Activated naive CD4-positive, alpha-beta T cell treated with anti-CD3 and anti-CD28 coated beads, Interleukin-2, amount 10 ng/mL, durations not matched to agents 7 days and 5 days (primary cell): ENCODE results near the gene SPRED2.
"Not testable (repeated sequence)": the region's sequence is repeated elsewhere in the genome, so short reads cannot be mapped to it uniquely, and the experiment has no call there.

Experiments used
- CTCF ChIA-PET: fragments of 350-600 bp; sonication (Branson Sonifier 250); formaldehyde crosslinking; loops from one replicate; lab custom pipeline; 2021; ENCODE audit warnings: antibody characterized with exemption; lab: Charles Lee
- DNase-seq: peaks from one replicate; pipeline ENCODE4 v3.0.0-alpha.2; 2020
- H3K27ac Mint-ChIP-seq: one replicate; pipeline ENCODE4 v1.8.0; 2021; ENCODE audit warnings: mild to moderate bottlenecking, moderate library complexity, mixed read lengths
- H3K27me3 Mint-ChIP-seq: one replicate; pipeline ENCODE4 v1.8.0; 2021; ENCODE audit warnings: mild to moderate bottlenecking, mixed read lengths
- H3K36me3 Mint-ChIP-seq: one replicate; pipeline ENCODE4 v1.8.0; 2021; ENCODE audit warnings: mixed read lengths
- H3K4me1 Mint-ChIP-seq: one replicate; pipeline ENCODE4 v1.8.0; 2021; ENCODE audit warnings: mixed read lengths
- H3K4me3 Mint-ChIP-seq: one replicate; pipeline ENCODE4 v1.8.0; 2021; ENCODE audit warnings: mild to moderate bottlenecking, moderate library complexity, mixed read lengths
- H3K9me3 Mint-ChIP-seq: one replicate; pipeline ENCODE4 v1.8.0; 2021; ENCODE audit warnings: mixed read lengths

Gene SPRED2

DNA sequence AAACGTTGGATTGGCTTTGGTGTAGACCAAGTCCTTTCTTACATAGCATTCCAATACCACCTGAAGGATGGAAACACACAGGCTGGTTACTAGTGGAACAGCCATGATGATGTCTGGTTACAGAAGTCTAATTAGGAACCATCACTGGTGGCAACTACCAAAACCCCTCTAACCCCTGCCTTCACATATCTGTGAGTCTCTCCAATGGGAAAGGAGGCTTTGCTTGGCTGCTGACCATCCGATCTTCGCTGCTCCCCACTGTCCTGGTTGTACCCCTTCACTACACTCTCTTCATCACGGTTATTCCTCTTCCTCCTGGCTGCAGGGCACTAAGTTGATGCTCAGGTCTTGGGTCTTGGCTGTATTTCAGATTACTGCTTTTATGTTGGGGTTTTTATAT lies 97.7 kb downstream of the SPRED2 start:
- Mint-ChIP-seq H3K27ac (no peak overlapping the region), H3K9me3 (no peaks in the 10 kb centered on the region)
- CTCF ChIA-PET = no interaction called here

DNA sequence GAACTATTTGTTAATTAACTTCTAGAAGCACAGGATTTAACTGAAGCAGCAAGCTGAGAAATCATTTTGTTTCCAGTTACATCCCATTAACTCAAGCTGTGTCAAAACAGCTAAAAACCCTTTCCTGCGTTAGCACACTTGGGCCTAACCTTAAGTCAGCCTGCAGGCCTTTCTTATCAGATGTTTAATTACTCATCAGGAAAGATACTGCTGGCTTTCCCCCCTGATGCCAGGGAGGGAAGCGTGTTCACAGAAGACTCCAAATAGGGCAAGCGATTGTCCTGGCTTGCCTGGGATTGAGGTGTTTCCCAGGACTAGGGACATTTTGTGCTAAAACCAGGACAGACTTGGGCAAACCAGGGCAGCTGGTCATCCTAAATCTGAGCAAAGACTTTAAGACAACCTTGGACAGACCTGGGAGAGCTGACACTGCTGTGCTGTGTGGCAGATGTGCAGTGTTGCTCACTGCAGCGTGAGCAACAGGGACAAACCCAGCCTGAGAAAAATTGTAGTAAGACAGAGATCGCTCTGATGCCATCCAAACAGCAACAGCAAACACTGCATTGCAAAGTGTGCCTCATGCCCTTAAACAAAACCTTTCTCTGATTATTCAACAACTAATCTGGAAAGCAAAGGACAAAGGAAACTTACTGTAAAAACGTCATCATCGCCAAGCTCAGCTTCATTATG lies 100.9 kb downstream of the SPRED2 start:
- Mint-ChIP-seq H3K4me3 (no peak overlapping the region), H3K9me3 (no peaks in the 10 kb centered on the region), H3K36me3 (peaks cover 40% of the 10 kb centered on the region), H3K27ac (no peak overlapping the region), H3K27me3 (no peaks in the 10 kb centered on the region), H3K4me1 (no peaks in the 10 kb centered on the region)
- no peak for DNase-seq
- CTCF ChIA-PET = interaction anchor here (2.0 kb wide), 1 partner anchor 10 kb away, joined by 4 read pairs; no protein-coding TSS in a partner anchor

More for the DNA sequence above, 97.7 kb downstream of the SPRED2 start:
- Mint-ChIP-seq H3K4me1 (no peaks in the 10 kb centered on the region), H3K4me3 (no peak overlapping the region), H3K36me3 (peaks cover 29% of the 10 kb centered on the region), H3K27me3 (no peaks in the 10 kb centered on the region)
- no peak for DNase-seq

DNA sequence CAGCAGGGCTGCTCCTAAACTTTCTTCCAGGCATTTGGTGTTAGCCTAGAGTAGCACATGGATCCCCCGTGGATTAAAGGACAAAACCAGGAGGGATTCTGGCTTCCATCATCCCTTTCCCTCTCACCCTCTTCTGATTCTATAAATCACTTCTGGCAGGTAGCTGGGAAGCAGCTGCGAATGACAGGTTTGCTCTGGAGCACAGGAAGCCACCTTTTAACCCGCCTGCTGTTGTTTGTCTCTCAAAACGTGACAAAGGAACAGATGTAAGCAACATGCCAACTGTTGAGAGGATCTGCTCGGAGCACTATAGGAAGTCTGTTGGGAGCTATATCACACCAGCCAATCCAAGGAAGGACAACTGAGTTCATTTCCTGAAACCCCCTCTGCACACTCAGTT lies 102.9 kb downstream of the SPRED2 start:
- Mint-ChIP-seq H3K27ac (no peak overlapping the region), H3K36me3 (peaks cover 41% of the 10 kb centered on the region), H3K4me3 (no peak overlapping the region), H3K9me3 (no peaks in the 10 kb centered on the region), H3K27me3 (no peaks in the 10 kb centered on the region), H3K4me1 (no peaks in the 10 kb centered on the region)
- CTCF ChIA-PET = interaction anchor here (2.0 kb wide), 1 partner anchor 9 kb away, joined by 4 read pairs; no protein-coding TSS in a partner anchor
- no peak for DNase-seq

DNA sequence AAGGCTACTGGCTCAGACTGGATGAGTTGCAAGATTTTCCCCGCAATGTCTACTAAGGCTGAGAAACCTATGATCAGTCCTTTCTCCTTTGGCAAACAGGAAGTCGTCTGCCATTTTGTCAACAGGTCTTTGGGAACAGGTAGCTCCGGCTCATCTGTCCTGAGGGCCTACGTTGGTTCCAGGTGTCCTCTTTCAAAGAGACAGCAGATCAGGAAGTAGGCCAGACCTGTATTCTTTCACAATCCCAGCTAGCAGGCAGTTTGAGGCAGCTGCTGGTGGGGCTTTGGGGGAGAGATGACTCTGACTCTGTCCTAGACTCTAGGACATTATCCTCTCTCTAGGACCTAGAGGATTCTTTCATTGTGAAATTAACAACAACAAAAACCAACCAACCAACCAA lies 106.1 kb downstream of the SPRED2 start:
- Mint-ChIP-seq H3K27me3 (no peaks in the 10 kb centered on the region), H3K4me3 (no peak overlapping the region), H3K36me3 (peaks cover 28% of the 10 kb centered on the region), H3K9me3 (no peaks in the 10 kb centered on the region), H3K4me1 (peaks cover 2% of the 10 kb centered on the region), H3K27ac (no peak overlapping the region)
- DNase-seq = no peak
- CTCF ChIA-PET = no interaction called here

DNA sequence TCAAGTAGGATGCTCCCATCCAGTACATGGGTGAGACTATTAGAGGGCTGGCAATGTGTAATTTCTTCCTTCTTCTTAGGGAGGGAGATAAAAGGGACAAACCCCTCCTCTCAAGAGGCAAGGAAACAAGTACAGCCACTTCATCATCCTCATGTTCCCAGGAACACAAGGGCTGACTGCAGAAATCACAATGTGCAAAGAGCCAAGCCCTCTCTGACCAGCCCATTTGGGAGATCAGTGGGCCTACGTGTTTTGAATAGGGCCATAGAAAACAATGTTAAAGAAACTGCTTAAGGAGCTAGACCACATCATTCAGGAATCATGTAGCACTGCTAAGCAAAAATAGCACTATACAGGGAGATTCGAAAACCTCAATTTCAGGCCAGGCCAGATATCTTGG lies 107.3 kb downstream of the SPRED2 start:
- Mint-ChIP-seq H3K27ac (no peak overlapping the region), H3K4me1 (peaks cover 6% of the 10 kb centered on the region), H3K36me3 (peaks cover 27% of the 10 kb centered on the region), H3K4me3 (no peak overlapping the region), H3K27me3 (no peaks in the 10 kb centered on the region), H3K9me3 (no peaks in the 10 kb centered on the region)
- CTCF ChIA-PET = no interaction called here
- no peak for DNase-seq

DNA sequence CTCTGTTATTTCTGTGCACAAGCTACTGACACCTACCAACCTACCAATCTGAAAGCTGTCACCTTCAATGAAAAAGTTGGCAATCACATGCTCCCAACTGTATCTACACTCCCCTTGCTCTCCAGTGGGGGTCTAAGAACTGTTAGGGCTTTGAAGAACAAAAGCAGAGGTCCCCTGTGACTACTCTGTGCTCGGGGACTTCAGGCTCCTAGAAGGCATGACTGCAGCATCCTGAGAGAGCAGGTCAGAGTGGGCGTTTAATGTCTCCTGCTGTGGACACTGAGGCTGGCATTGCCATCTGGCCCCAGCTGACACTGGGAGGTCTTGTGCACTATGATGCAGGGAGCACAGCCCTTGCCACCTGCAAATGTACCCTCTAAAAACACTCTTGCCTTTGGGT lies 111.5 kb downstream of the SPRED2 start:
- no peak overlapping the region for H3K27ac Mint-ChIP-seq
- peaks cover 3% of the 10 kb centered on the region for H3K9me3 Mint-ChIP-seq

GRCh38 chr2:65320042-65320725 lies 112.2 kb downstream of the SPRED2 start:
- Mint-ChIP-seq H3K27me3 (no peaks in the 10 kb centered on the region), H3K9me3 (peaks cover 3% of the 10 kb centered on the region), H3K4me1 (peaks cover 8% of the 10 kb centered on the region), H3K27ac (peak overlapping the region; percentile 70), H3K4me3 (no peak overlapping the region), H3K36me3 (peaks cover 37% of the 10 kb centered on the region)
- CTCF ChIA-PET = interaction anchor here (0.6 to 1.9 kb wide), 6 partner anchors 10 to 55 kb away, joined by 3 to 7 read pairs (median 4); no protein-coding TSS in a partner anchor
- no peak for DNase-seq

More for the DNA sequence above, 111.5 kb downstream of the SPRED2 start:
- Mint-ChIP-seq H3K4me1 (peaks cover 8% of the 10 kb centered on the region), H3K4me3 (no peak overlapping the region), H3K36me3 (peaks cover 34% of the 10 kb centered on the region), H3K27me3 (no peaks in the 10 kb centered on the region)
- no peak for DNase-seq
- CTCF ChIA-PET = interaction anchor here (0.8 to 1.9 kb wide), 4 partner anchors 9 to 55 kb away, joined by 3 to 7 read pairs (median 4); no protein-coding TSS in a partner anchor

GRCh38 chr2:65319674-65320041 lies 112.7 kb downstream of the SPRED2 start:
- no peak overlapping the region for H3K27ac Mint-ChIP-seq
- CTCF ChIA-PET = interaction anchor here (0.6 to 1.9 kb wide), 5 partner anchors 17 to 233 kb away, joined by 3 to 7 read pairs (median 3); no protein-coding TSS in a partner anchor

GRCh38 chr2:65319072-65319673 lies 113.2 kb downstream of the SPRED2 start:
- CTCF ChIA-PET = interaction anchor here (0.6 to 1.9 kb wide), 4 partner anchors 17 to 234 kb away, joined by 3 to 7 read pairs (median 4); no protein-coding TSS in a partner anchor
- H3K4me3 Mint-ChIP-seq = no peak overlapping the region
- H3K9me3 Mint-ChIP-seq = peaks cover 3% of the 10 kb centered on the region
- H3K27ac Mint-ChIP-seq = no peak overlapping the region
- peaks cover 8% of the 10 kb centered on the region for H3K4me1 Mint-ChIP-seq
- H3K27me3 Mint-ChIP-seq = no peaks in the 10 kb centered on the region
- DNase-seq = no peak
- peaks cover 40% of the 10 kb centered on the region for H3K36me3 Mint-ChIP-seq

More at GRCh38 chr2:65319674-65320041, 112.7 kb downstream of the SPRED2 start:
- Mint-ChIP-seq H3K36me3 (peaks cover 39% of the 10 kb centered on the region), H3K27me3 (no peaks in the 10 kb centered on the region), H3K4me3 (no peak overlapping the region), H3K4me1 (peaks cover 8% of the 10 kb centered on the region), H3K9me3 (peaks cover 3% of the 10 kb centered on the region)
- DNase-seq = no peak

DNA sequence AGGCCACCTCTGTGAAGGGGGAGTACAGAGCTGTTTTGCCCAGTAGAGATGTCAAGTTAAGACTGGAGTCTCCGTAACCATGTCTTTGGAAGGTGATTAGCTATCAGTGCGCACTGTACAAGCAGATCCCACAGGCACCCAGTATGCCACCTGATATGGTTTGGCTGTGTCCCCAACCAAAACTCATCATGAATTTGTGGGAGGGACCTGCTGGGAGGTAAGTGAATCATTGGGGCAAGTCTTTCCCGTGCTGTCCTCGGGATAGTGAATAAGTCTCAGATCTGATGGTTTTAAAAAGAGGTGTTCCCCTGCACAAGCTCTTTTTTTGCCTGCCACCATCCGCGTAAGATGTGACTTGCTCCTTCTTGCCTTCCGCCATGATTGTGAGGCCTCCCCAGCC lies 114.6 kb downstream of the SPRED2 start:
- no peak for DNase-seq
- Mint-ChIP-seq H3K27ac (no peak overlapping the region), H3K4me3 (no peak overlapping the region), H3K27me3 (no peaks in the 10 kb centered on the region), H3K9me3 (peaks cover 3% of the 10 kb centered on the region), H3K36me3 (peaks cover 46% of the 10 kb centered on the region), H3K4me1 (peaks cover 10% of the 10 kb centered on the region)
- CTCF ChIA-PET = interaction anchor here (1.0 kb wide), 1 partner anchor 63 kb away, joined by 3 read pairs; no protein-coding TSS in a partner anchor

DNA sequence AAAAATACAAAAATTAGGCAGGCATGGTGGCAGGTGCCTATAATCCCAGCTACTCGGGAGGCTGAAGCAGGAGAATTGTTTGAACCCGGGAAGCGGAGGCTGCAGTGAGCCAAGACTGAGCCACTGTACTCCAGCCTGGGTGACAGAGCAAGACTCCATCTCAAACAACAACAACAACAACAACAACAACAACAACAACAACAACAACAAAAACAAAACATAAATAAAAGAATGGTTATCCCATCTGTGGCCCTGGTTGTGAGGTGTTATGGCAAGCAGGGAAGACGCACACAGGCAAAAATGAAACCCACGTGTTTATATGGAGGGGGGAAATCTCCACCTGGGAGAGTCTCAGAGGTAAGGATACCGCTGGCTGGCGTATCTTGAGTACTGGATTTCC lies 115.0 kb downstream of the SPRED2 start:
- H3K9me3 Mint-ChIP-seq, H3K27ac Mint-ChIP-seq, H3K4me3 Mint-ChIP-seq, DNase-seq, H3K27me3 Mint-ChIP-seq: not testable (repeated sequence)
- CTCF ChIA-PET = interaction anchor here (1.0 kb wide), 1 partner anchor 63 kb away, joined by 3 read pairs; no protein-coding TSS in a partner anchor
- Mint-ChIP-seq H3K36me3 (peaks cover 50% of the 10 kb centered on the region), H3K4me1 (peaks cover 13% of the 10 kb centered on the region)

GRCh38 chr2:65316072-65316471 lies 116.3 kb downstream of the SPRED2 start:
- Mint-ChIP-seq H3K4me3 (no peak overlapping the region), H3K9me3 (peaks cover 3% of the 10 kb centered on the region), H3K27ac (no peak overlapping the region), H3K4me1 (peaks cover 13% of the 10 kb centered on the region), H3K27me3 (no peaks in the 10 kb centered on the region), H3K36me3 (peaks cover 53% of the 10 kb centered on the region)
- no peak for DNase-seq
- CTCF ChIA-PET = interaction anchor here (0.8 kb wide), 1 partner anchor 17 kb away, joined by 3 read pairs; no protein-coding TSS in a partner anchor

- Mint-ChIP-seq H3K4me1 (peaks cover 9% of the 10 kb centered on the region), H3K4me3 (no peak overlapping the region), H3K27me3 (no peaks in the 10 kb centered on the region), H3K27ac (no peak overlapping the region), H3K36me3 (peaks cover 50% of the 10 kb centered on the region), H3K9me3 (peaks cover 3% of the 10 kb centered on the region)
- no peak for DNase-seq
- CTCF ChIA-PET = interaction anchor here (0.8 to 1.1 kb wide), 2 partner anchors 18 to 45 kb away, joined by 3 read pairs; no protein-coding TSS in a partner anchor
These were observed 117.5 kb downstream of the SPRED2 start for GRCh38 chr2:65314801-65315441.

GRCh38 chr2:65313954-65314256 lies 118.5 kb downstream of the SPRED2 start:
- H3K9me3 Mint-ChIP-seq = no peaks in the 10 kb centered on the region
- no peak overlapping the region for H3K4me3 Mint-ChIP-seq
- no peak for DNase-seq
- H3K27ac Mint-ChIP-seq = no peak overlapping the region
- CTCF ChIA-PET = no interaction called here
- no peaks in the 10 kb centered on the region for H3K27me3 Mint-ChIP-seq
- peaks cover 9% of the 10 kb centered on the region for H3K4me1 Mint-ChIP-seq
- H3K36me3 Mint-ChIP-seq = peaks cover 44% of the 10 kb centered on the region
